PC-3 (cell line): ENCODE data around the gene MAB21L4.

Experiments
- CTCF ChIP-seq: fragments of 300-600 bp; sonication (generic); conservative IDR thresholded peaks from 2 replicates; pipeline ENCODE4 v1.5.1; 2017; ENCODE audit warnings: antibody characterized with exemption, low read depth, mild to moderate bottlenecking, low read length
- EZH2 ChIP-seq: fragments of 300-600 bp; sonication (generic); IDR thresholded peaks from one replicate; pipeline ENCODE4 v1.6.1; 2017; ENCODE audit warnings: antibody characterized with exemption, mild to moderate bottlenecking, low read length; ENCODE audit not compliant: unreplicated experiment
- EZH2phosphoT487 ChIP-seq: fragments of 300-600 bp; sonication (generic); IDR thresholded peaks from 2 replicates; pipeline ENCODE4 v1.6.1; 2018; ENCODE audit warnings: mild to moderate bottlenecking, antibody characterized with exemption, low read length, borderline replicate concordance

GRCh38 chr2:240887631-240888030 is 8.3 kb downstream of the MAB21L4 start:
- TF ChIP-seq CTCF (no peak), EZH2 (no peak), EZH2phosphoT487 (no peak)
